HepG2 (cell line): ENCODE results near the gene CSTF1. TPM values are rescaled to one million over a fixed set of nuclear protein-coding genes. Genes with fewer than 3 reads are reported as not detected.

Experiments
- AGO1 ChIP-seq: fragments of 200-400 bp; formaldehyde crosslinking; IDR thresholded peaks from 2 replicates; pipeline ENCODE4 v1.6.1; 2017; ENCODE audit warnings: mild to moderate bottlenecking, low read depth, low read length, moderate library complexity; ENCODE audit not compliant: poor library complexity, severe bottlenecking
- HOXA3 ChIP-seq: sonication (generic); formaldehyde crosslinking; IDR thresholded peaks from 2 replicates; pipeline ENCODE4 v1.5.0; 2020; ENCODE audit warnings: missing genetic modification reagents
- HOXA7 ChIP-seq: sonication (generic); formaldehyde crosslinking; IDR thresholded peaks from 2 replicates; pipeline ENCODE4 v1.8.1; 2022; ENCODE audit warnings: mild to moderate bottlenecking, missing genetic modification reagents, moderate library complexity
- LCORL ChIP-seq, 2 experiments: fragments of 450-650 bp in 1 of 2; sonication (generic) in 1 of 2; formaldehyde crosslinking in 1 of 2; IDR thresholded peaks; 2 replicates each; pipeline versions ENCODE4 v1.5.0 to v1.6.1; 2017 to 2020; ENCODE audit warnings: antibody characterized with exemption in 1 of 2, missing genetic modification reagents in 1 of 2
- NCOA5 ChIP-seq: sonication (generic); formaldehyde crosslinking; IDR thresholded peaks from 2 replicates; pipeline ENCODE4 v1.4.0; 2020; ENCODE audit warnings: missing genetic modification reagents
- NFYC ChIP-seq: IDR thresholded peaks from 2 replicates; pipeline ENCODE4 v1.6.1; 2016; ENCODE audit warnings: missing genetic modification reagents, missing compliant biosample characterization
- SRY ChIP-seq: sonication (generic); formaldehyde crosslinking; IDR thresholded peaks from 2 replicates; pipeline ENCODE4 v1.8.0; 2022; ENCODE audit warnings: mild to moderate bottlenecking, missing genetic modification reagents
- TBL1XR1 ChIP-seq: fragments of 150-350 bp; IDR thresholded peaks from 2 replicates; pipeline ENCODE4 v1.6.1; 2014; ENCODE audit warnings: borderline replicate concordance, low read length; ENCODE audit not compliant: partially characterized antibody
- ZNF3 ChIP-seq: IDR thresholded peaks from 2 replicates; pipeline ENCODE4 v1.7.0; 2017; ENCODE audit warnings: inconsistent platforms
- polyA plus RNA-seq, 8 experiments: library from polyadenylated mRNA; depleted of rRNA in 3 of 8; stranded (reverse) in 7 of 8; unstranded in 1 of 8; fragments of >200 nt; fragmentation: Illumina TruSeq in 4 of 8; extraction: Trizol in 4 of 8; gene quantifications; 2 replicates each; pipeline versions ENCODE4 v1.2.1 to v1.2.3, GENCODE V29; 2011 to 2016; ENCODE audit warnings: low read depth in 4 of 8, missing spikeins in 1 of 8, mixed read lengths in 1 of 8; ENCODE audit not compliant: insufficient read depth in 1 of 8
- total RNA-seq, 5 experiments: library from RNA; depleted of rRNA; stranded (reverse); fragments of >200 nt; fragmentation: Illumina TruSeq; extraction: Trizol; gene quantifications; 2 replicates each; pipeline ENCODE4 v1.2.3, GENCODE V29; 2016; ENCODE audit warnings: low read depth in 1 of 5
- TF ChIP-seq, protein P1 (sequence below): sonication (generic); formaldehyde crosslinking; conservative IDR thresholded peaks from 2 replicates; pipeline ENCODE4 v1.4.0; 2020; ENCODE audit warnings: missing genetic modification reagents
- TF ChIP-seq, protein P2 (sequence below), 2 experiments: sonication (generic) in 1 of 2; formaldehyde crosslinking in 1 of 2; IDR thresholded peaks; 2 replicates each; pipeline versions ENCODE4 v1.6.1 to v1.9.0; 2014 to 2022; ENCODE audit warnings: antibody characterized with exemption in 1 of 2, borderline replicate concordance in 1 of 2, inconsistent platforms in 1 of 2, low read depth in 1 of 2, missing genetic modification reagents in 1 of 2
- TF ChIP-seq, protein P3 (sequence below): sonication (generic); formaldehyde crosslinking; IDR thresholded peaks from 2 replicates; pipeline ENCODE4 v1.5.0; 2020; ENCODE audit warnings: missing genetic modification reagents
- TF ChIP-seq, protein P4 (sequence below): IDR thresholded peaks from 2 replicates; pipeline ENCODE4 v1.6.1; 2016; ENCODE audit warnings: missing compliant biosample characterization, missing genetic modification reagents, borderline replicate concordance
- TF ChIP-seq, protein P5 (sequence below): sonication (generic); formaldehyde crosslinking; IDR thresholded peaks from 2 replicates; pipeline ENCODE4 v1.8.0; 2022; ENCODE audit warnings: missing genetic modification reagents, mild to moderate bottlenecking, inconsistent platforms, borderline replicate concordance

Gene CSTF1
- total and polyA plus RNA-seq, 2 of the 13 experiments (the other 11 are each of a cell fraction or from before 2014, with no cell fraction given): 70.9 to 100 TPM

DNA sequence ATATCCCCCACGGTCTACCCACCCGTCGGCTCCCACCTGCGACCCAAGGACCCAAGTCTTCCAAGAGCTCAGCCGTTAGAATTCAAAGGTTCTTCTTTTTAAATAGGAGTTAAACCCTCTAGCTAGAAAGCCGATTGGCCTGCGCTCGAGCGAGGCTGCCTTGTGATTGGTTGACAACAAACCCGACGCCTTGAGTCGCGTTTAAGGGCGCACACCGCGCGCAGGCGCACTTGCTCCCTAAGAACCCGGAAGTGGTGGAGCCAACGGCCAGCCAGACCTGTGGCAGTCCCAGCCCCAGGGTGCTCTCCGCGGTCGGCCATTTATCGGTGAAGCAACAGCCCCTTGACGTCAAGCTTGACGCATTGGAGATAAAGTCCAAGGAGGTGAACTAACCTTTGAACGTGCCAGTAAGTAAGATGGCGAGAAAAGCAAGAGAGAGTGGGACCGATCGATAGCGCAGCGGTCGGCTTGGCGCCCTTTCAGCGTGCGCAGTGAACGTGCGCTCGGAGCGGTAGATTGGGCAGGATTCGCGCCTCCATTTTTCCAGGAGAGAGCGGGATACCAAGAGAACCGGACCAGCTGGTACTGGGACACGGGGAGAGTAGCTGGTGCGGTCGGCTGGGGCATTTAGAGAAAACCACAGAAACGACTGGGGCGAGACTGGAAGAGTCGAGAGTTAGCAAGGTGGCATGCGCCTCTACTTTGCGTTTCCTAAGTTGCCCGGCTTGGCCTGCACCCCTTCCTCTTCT is at the start of gene CSTF1, which contains the start of gene AURKA (continued):
- TF ChIP-seq, protein P1, sequence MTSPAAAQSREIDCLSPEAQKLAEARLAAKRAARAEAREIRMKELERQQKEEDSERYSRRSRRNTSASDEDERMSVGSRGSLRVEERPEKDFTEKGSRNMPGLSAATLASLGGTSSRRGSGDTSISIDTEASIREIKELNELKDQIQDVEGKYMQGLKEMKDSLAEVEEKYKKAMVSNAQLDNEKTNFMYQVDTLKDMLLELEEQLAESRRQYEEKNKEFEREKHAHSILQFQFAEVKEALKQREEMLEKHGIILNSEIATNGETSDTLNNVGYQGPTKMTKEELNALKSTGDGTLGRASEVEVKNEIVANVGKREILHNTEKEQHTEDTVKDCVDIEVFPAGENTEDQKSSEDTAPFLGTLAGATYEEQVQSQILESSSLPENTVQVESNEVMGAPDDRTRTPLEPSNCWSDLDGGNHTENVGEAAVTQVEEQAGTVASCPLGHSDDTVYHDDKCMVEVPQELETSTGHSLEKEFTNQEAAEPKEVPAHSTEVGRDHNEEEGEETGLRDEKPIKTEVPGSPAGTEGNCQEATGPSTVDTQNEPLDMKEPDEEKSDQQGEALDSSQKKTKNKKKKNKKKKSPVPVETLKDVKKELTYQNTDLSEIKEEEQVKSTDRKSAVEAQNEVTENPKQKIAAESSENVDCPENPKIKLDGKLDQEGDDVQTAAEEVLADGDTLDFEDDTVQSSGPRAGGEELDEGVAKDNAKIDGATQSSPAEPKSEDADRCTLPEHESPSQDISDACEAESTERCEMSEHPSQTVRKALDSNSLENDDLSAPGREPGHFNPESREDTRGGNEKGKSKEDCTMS (CRISPR knock-in tag): peak; percentile 40; the same call in 1 of the 2 replicates
- TF ChIP-seq, protein P2, sequence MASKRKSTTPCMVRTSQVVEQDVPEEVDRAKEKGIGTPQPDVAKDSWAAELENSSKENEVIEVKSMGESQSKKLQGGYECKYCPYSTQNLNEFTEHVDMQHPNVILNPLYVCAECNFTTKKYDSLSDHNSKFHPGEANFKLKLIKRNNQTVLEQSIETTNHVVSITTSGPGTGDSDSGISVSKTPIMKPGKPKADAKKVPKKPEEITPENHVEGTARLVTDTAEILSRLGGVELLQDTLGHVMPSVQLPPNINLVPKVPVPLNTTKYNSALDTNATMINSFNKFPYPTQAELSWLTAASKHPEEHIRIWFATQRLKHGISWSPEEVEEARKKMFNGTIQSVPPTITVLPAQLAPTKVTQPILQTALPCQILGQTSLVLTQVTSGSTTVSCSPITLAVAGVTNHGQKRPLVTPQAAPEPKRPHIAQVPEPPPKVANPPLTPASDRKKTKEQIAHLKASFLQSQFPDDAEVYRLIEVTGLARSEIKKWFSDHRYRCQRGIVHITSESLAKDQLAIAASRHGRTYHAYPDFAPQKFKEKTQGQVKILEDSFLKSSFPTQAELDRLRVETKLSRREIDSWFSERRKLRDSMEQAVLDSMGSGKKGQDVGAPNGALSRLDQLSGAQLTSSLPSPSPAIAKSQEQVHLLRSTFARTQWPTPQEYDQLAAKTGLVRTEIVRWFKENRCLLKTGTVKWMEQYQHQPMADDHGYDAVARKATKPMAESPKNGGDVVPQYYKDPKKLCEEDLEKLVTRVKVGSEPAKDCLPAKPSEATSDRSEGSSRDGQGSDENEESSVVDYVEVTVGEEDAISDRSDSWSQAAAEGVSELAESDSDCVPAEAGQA (IDR thresholded peaks at IDR 0.05; ENCODE audit: low read depth): peak; percentile 100
- TF ChIP-seq, protein P2 (CRISPR knock-in tag; IDR thresholded peaks at IDR 0.05; ENCODE audit: borderline replicate concordance): peak; percentile 83; the same call in 1 of the 2 replicates
- 0 out of 2 replicates have a peak, but pooled peaks have one; percentile 74 for TF ChIP-seq HOXA7
- peak; percentile 69 for TF ChIP-seq AGO1
- TF ChIP-seq ZNF3 (CRISPR knock-in tag): 0 out of 2 replicates have a peak, but pooled peaks have one; percentile 45
- TF ChIP-seq TBL1XR1: peak; percentile 76
- peak; percentile 100 for TF ChIP-seq HOXA3 (CRISPR knock-in tag)
- TF ChIP-seq, protein P3, sequence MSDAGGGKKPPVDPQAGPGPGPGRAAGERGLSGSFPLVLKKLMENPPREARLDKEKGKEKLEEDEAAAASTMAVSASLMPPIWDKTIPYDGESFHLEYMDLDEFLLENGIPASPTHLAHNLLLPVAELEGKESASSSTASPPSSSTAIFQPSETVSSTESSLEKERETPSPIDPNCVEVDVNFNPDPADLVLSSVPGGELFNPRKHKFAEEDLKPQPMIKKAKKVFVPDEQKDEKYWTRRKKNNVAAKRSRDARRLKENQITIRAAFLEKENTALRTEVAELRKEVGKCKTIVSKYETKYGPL (CRISPR knock-in tag): peak; percentile 77
- TF ChIP-seq NFYC (CRISPR knock-in tag): peak; percentile 96
- TF ChIP-seq, protein P4, sequence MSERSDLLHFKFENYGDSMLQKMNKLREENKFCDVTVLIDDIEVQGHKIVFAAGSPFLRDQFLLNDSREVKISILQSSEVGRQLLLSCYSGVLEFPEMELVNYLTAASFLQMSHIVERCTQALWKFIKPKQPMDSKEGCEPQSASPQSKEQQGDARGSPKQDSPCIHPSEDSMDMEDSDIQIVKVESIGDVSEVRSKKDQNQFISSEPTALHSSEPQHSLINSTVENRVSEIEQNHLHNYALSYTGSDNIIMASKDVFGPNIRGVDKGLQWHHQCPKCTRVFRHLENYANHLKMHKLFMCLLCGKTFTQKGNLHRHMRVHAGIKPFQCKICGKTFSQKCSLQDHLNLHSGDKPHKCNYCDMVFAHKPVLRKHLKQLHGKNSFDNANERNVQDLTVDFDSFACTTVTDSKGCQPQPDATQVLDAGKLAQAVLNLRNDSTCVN (CRISPR knock-in tag): peak; percentile 91
- peak; percentile 93 for TF ChIP-seq SRY (CRISPR knock-in tag)
- no peak for TF ChIP-seq NCOA5 (CRISPR knock-in tag)
- TF ChIP-seq LCORL (IDR thresholded peaks at IDR 0.05): no peak
- TF ChIP-seq LCORL (CRISPR knock-in tag; IDR thresholded peaks at IDR 0.05): peak; percentile 92
- TF ChIP-seq, protein P5, sequence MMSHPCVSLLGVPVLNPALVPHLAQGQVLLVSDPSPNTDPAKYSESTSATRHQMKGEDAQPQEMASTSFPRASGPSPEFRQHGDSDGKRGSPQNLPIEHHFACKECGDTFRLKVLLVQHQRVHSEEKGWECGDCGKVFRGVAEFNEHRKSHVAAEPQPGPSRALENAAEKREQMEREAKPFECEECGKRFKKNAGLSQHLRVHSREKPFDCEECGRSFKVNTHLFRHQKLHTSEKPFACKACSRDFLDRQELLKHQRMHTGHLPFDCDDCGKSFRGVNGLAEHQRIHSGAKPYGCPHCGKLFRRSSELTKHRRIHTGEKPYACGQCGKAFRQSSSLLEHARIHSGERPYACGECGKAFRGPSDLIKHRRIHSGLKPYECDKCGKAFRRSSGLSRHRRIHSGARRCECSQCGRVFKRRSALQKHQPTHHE (CRISPR knock-in tag): peak; percentile 96; the same call in 1 of the 2 replicates
